ENCODE measurements around the gene NCOA7.
"Not testable (repeated sequence)": the region's sequence is repeated elsewhere in the genome, so short reads cannot be mapped to it uniquely, and the experiment has no call there.

NCOA7 gene

DNA sequence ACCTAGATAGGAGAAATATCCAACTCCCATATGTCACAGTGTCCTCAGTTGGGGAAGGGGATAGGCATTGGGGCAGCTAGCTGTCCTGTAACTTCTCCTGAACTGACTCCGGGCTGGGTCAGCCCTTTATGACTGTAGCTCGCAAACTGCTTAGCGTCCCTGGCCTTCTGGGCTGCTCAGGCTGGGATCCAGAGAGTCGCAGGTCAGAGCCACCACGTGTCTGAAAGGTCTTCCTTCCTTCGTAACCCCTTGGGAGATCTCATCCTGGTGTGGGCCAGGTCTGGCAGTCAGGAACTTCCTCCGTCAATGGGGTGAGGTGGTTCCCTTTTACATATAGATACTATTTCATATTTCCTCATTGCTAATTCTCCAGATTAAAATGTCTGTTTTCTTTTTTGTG is 137.0 kb downstream of the NCOA7 start:
- DNase-seq, result no peak

DNA sequence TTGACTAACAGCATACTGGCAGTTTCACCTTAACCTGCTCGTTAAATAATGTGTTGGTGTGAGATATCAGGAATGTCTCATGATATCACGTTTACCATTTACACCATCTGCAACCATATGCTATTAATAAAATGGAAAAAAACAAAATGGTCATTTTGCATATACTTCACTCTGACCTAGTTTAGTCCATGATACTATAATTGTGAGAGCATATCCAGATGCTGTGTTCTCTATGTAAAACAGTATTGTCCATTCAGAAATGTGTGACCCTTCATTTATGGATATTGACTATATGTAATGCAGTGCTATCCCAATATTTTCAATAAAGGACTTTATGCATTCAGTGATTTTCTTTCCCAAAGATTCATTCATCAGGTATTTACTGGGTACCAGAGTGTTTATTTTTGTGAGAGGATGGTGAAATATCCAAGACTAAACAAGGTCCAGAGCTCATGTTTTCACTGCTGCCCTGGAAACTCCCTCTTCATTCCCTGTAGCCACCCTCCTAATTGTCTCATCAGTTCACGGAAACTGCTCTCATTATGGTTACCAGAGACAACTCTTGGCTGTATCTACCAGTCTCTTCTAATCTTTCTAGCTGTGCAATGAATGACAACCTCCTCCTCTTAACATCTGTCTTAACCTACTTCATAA is 140.1 kb downstream of the NCOA7 start:
- no peak for DNase-seq

DNA sequence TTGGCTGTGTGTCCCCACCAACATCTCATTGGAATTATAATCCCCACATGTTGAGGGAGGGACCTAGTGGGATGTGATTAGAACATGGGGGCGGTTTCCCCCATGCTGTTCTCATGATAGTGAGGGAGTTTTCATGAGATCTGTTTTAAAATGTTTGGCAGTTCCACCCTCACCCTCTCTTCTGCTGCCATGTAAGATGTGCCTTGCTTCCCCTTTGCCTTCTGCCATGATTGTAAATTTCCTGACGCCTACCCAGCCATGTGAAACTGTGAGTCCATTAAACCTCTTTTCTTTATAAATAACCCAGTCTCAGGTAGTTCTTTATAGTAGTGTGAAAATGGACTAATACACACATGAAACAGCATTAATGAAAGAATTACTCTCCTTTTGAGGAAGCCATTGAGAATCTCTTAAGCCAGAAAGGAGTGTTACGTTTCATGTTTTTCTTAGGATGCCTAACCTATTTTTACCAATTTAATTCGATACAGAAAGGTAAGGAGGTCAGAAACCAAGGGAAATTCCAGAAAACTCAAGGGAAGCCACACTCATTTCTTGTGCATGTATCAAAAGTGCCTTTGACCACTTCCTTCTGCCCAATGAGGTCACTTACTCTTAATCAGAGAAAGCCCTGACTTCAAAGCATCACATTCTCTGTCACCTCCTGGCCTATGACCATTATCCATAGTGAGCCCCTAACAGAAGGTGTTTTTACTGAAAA is 141.1 kb downstream of the NCOA7 start:
- DNase-seq, result no peak

DNA sequence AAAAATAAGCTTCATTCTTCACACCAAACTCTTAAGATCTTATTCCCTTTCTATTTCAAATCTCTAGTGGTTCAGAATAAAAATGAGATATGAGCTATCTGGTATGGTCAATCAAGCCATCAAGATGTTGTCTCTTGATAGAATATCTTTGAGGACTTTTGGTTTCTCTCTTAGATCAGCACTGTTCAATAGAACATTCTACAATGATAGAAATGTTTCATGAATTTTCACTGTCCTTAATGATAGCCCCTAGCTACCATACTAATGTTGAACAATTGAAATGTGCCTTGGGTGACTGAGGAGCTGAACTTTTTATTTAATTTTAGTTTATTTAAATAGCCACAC is 141.7 kb downstream of the NCOA7 start:
- DNase-seq, result no peak

DNA sequence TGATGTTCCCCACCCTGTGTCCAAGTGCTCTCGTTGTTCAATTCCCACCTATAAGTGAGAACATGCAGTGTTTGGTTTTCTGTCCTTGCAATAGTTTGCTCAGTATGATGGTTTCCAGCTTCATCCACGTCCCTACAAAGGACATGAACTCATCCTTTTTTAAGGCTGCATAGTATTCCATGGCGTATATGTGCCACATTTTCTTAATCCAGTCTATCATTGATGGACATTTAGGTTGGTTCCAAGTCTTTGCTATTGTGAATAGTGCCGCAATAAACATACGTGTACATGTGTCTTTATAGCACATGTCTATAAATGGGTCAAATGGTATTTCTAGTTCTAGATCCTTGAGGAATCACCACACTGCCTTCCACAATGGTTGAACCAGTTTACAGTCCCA is 144.8 kb downstream of the NCOA7 start:
- not testable (repeated sequence) for DNase-seq

DNA sequence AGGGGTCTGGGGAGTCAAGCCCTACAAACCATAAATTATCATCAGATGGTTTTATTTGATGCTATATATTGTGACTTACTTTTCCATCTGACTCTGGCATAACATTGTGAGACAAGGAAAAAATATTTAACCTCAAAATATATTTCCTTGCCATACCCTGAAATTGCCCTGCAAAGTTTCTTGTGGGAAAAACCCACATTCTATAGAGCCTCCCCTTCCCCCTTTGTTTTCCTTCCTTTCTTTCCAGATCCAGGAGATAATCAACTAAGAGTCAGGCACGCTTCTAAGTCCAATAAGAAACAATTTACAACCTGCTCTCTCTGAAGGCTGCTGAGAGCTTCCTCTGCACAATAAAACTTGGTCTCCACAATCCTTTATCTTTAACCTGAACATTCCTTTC is 148.3 kb downstream of the NCOA7 start:
- no peak for DNase-seq

DNA sequence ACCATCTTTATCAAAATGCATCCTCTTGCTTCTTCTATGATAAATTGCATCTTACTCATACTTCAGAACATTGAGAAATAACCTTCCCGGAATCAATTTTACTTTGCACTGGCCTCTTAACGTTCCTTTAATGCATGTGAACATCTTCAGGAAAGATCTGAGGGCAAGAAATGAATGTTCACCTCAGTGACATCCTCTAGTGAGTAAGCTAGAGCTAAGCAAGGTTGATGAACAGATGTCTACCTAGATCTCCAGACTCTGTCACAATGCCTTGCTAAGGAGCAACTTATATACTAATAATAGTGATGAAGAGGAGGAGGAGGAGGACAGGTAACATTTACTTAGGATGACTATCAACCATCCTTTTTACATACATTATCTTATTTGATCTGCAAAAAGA is 149.0 kb downstream of the NCOA7 start:
- no peak for DNase-seq

DNA sequence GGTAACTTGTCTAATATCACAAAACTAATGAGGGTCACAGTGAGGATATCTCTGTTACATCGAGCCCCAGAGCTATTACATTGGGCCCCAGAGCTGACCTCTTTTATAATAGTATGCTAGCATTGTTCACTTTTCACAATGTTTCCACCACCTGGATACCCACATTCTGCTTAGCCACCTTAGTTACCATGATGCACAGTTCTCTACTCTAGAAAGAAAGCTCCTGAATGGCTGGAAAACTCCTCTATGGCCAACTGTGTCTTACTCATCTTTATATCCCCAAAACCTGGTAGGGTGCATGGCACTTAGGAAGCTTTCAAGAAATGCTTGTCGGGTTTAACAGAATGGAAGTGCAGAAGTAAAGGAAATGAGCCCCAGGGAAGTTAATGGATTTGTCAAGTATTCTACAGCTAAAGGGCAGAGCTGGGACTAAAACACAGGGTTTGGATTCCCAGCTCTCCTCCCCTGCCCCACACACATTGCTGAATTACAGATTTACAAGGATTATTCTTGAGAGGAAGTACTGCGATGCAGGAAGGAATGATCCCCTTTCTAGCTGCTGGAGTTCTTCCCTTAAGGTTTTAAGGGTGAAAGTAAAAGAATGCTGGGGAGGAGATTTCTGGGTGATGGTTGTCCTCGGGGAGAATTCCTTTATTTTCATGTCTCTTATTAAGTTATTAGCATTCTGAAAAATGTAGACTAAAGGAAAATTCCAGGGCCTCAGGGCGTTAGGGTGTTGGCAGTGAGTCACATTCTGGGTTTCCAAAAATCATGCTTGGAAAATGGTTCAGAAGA is 149.7 kb downstream of the NCOA7 start:
- DNase-seq, result no peak

DNA sequence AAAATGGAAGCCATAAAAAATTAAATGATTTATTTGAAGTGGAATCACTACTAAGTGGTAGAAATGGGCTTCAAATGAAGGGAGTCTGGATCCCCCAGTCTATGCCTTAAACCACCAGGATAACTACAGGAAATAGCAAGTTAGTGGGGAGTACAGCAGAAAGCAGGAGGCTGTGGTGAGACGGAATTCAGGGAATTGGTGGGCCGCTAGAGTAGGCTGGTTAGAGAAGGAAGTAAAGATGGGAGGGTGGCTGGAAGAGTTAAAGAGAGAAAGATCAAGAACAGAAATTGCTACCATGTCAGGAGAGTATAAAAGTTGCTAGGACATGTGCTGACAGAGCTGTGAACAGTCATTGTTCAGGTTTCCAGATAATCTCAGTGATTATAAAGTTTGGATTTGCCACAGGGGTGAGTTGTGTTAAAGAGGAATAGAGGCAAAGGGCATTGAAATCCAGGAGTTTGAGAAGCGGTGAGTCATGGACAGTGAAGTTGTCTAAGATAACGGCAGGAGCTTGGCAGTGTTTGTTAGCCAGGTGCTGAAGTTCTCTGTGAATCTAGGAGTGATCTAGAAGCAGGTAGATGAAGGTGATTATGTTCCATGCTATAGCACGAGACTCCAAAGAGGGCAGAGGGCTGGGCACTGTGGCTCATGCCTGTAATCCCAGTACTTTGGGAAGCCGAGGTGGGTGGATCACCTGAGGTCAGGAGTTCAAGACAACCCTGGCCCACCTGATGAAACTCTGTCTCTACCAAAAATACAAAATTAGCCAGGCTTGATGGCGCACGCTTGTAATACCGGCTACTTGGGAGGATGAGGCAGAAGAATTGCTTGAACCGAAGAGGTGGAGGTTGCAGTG is 152.1 kb downstream of the NCOA7 start:
- no peak for DNase-seq

DNA sequence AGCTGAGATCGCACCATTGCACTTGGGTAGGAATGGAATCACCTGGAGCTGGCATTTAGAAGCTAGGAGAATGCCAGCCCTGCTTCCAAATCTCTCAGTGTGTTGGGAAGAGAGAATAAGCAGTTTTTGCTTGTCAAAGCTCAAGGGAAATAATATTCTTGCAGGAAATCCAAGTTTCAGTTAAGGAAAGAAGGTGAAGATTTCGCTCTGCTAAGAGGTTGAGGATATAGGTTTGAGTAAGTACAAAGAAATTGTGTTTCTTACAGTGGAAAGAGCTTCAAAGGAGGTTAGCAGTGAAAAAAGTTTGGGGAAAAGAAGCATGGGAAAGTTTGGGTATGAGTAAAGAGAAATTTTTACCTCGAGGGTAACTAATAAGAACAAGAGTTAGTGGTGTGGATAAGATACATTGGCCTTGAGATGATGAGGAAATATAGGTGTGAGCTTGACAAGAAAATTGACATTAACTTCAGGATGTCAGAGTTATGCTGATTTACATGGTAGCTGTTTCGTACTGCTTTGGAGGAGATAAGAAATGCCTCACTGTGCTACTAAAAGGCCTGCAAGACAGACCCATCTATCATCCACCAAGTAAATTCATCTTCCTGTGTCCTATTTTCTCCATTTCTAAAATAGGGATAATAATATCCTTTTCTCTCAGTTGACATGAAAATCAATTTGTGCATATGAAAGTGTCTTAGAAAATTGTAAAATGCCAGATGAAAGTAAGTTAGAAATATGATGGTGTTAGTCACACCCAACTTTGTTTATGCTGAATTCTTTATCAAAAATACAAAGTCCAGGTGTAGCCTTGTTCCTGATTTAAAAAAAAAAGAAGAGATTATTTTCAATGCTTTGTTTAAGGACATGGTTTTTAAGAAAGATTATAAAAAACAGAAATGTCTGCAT is 153.0 kb downstream of the NCOA7 start:
- no peak for DNase-seq

DNA sequence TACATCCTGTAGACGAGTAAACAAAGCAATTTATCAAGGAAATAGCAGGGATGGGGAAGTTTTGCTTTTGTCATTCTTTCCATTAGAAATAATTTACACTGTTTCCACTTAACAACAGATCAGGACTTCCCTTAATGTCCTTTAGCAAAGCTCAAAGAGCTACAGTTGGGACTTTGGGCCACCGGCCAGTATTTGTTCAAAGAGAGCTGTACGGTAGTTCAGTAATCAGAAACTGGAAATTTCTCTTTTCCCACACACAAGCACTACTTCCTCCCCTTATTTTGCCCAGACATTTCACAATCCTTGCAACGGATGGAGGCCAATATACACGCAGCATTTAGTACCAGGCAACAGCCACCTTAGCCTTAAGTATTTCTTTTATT is 153.7 kb downstream of the NCOA7 start:
- no peak for DNase-seq

DNA sequence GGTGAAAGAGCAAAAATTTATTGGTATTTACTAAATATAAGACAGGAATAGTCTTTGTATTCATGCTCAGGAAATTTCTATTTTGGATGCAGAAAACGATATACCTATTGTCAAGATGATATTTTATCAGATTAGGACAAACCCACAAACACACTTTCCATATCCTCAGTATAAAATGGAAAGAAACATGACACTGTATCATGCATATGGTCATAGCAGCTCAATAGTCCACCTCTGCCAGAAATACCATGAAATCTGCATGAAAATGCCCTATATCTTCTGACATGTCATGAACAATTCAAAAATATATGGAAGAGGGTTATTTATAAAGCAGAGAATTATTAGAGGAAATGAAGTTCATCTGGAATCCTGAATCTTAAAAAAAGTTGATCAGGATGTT is 154.1 kb downstream of the NCOA7 start:
- no peak for DNase-seq

DNA sequence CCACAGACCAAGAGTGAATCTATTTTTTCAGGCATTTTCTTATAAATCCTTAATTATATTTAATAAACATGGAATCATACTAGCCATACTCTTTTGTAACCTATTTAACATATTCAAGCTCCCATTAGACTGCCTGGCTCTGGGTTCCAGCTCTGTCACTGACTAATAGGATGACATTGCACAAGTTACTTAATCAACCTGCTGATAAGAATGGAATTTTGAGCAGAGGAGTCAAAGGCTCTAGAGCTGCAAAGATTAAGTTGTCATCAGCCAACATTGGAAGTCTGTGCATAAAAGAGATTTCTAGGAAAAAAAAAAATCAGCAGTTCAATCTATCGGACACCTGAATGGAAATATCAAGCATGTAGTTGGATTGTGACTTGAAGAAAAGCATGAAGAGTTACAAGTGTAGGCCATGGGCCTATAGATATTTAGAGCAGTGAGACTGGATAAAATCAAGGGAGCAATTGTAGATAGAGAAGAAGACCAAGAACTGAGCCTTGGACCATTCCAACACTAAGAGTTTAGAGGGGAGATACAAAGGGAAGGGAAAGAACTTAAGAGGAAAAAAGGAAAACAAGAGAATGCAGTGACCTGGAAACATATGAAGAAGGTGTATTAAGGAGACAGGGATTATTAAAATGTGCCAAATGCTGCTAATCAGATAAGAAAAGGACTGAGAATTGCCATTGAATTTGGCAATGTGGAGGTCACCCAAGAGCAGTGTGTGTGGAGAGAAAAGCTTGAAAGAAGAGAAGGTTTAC is 154.8 kb downstream of the NCOA7 start:
- DNase-seq, result no peak

DNA sequence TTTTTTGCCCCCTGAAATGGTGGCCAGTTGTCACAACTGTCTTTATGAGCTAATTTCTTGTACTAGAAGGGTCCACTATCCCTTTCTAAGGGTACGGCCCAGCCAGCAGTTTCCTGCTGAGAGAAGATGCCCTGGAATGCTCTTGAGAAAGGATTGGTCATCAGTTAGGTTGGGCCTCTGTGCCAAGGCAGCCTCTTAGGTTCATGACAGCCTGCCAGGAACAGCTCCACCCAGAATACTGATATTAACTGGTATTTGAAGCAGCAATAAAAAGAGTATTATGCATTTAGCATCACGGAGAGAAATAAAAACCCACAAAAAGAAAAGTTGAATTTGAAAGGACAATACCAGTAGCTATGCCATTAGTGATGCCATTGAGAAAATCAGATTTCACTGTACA is 156.9 kb downstream of the NCOA7 start:
- DNase-seq, result no peak

DNA sequence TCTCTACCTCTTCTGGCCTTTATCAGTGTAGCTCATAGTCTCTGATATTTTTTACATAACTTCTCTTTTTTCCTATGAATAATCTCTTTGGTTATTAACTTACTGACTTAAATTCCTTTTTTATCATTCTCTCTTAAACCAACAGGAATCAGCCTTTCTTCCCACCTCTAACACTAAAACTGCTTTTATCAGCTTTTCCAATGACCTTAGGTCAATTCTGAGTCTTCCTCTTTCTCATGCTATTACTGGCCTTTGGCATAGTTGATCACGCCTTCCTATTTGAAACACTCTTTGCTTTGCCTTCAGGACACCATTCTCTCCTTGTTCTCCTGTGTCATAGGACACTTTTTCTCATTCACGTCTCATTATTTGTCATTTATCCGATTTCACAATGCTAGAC is 157.7 kb downstream of the NCOA7 start:
- no peak for DNase-seq

DNA sequence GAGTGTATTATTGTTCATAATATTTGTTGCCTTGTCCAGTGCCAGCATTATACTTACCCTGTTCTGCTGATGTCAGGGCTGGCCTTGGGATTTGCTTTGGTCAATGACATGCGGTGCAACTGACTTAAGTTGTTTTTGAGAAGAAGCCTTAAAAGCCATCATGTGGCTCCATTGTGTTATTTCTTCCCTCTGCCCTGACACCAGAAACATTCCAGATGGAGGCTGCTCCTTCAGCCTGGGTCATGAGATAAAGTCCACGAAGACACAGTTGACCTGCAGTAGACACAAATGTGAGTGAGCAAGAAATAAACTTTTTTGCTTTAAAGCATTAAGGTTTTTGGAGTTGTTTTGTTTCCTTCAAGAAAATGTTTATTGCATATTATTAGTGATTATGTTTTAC is 158.3 kb downstream of the NCOA7 start:
- no peak for DNase-seq

DNA sequence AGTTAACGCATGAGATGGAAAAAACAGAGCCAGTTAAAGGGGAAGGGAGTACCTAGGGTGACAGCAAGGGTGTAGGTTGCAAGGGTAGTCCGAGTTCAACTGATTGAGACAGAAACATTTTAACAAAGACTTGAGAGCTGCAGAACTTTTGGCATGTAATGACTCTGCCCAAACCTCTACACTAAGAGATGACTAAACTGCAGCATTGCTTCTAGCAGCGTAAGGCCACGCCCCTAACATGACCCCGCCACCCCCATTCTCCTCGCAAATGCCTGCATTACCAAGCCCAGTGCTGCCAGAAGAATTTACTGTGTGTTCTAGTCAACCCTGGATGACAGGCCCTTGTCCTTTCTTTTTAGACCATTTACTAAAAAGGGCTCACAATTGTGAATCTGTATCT is 159.5 kb downstream of the NCOA7 start:
- no peak for DNase-seq

DNA sequence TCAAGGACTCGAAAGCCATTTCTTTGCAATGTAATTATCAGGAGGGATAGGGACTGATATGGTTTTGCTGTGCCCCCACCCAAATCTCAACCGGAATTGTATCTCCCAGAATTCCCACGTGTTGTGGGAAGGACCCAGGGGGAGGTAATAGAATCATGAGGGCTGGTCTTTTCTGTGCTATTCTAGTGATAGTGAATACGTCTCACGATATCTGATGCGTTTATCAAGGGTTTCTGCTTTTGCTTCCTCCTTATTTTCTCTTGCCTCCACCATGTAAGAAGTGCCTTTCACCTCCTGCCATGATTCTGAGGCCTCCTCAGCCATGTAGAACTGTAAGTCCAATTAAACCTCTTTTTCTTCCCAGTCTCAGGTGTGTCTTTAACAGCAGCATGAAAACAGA is 160.0 kb downstream of the NCOA7 start:
- not testable (repeated sequence) for DNase-seq

DNA sequence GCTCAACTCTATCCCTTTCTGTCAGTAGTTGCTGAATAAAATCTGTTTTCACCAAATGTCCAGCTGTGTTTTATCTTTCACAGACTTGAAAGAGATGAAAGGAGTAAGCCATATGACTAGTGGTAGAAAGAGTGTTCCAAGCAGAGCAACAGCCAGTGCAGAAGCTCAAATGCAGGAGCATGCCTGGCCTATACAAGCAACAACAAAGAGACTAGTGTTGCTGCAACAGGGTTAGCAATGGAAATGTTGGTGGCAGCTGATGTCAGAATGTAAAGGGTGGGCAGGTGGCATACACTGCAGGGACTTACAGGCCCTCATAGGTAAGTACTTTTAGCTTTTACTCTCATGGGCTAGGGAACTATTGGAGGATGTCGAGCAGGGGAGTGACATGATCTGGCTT is 160.6 kb downstream of the NCOA7 start:
- no peak for DNase-seq

DNA sequence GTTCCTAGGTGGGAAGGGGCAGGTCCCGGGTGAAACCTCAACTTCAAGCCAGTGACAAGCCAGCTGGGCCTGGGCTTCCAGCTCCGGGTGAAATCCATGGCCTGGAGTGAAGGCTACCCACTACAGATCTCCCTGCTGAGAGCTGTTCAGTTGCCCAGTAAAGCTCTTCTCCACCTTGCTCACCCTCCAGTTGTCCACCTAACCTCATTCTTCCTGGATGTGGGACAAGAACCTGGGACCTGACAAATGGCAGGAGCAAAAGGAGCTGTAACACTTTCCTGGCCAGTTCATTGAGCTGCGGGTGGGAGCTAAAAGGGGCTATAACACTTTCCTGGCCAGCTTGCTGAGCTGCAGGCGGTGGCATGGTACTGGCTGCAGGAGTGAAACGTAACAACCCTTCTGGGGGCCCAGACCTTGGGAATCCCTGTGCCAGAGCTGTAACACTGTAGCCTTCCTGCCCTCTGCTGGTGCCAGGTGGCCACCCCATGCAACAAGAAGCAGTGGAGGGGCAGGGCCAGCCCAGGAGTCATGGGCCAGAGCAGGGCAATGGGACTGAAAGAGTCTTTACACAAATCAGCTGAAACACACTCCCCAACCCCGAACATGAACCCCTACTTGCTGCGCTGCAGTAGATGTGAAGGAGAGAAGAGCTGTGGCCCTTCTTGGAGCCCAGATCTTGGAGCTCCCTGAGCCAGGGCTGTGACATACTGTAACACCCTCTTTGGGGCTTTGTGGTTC is 162.2 kb downstream of the NCOA7 start:
- DNase-seq, result no peak

DNA sequence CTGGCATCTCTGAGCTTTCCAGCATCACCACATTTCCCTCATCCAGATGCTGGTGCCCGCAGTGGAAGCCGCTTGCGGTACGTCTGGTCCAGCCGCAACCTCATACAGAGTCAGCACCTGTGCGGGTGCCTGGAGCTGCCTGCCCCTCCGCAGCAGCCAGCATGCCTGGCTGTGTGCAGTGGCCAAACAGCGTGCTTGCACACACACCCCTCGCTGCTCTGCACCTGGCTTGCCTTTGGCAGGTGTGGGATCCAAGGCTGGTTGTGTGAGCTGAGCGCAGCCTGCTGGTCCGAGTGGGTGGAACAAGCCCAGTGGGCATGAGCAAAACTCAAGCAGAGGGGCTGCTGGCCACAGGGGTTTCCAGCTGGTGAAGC is 162.7 kb downstream of the NCOA7 start:
- DNase-seq, result no peak

All from stimulated activated CD4-positive, alpha-beta T cell treated with anti-CD3 and anti-CD28 coated beads, Interleukin-2, amount 100 ng/mL, for 48 hours (primary cell).